PFSK-1 (cell line): ENCODE results near the gene NUDT8.

Experiments
- FOXP2 ChIP-seq: optimal IDR thresholded peaks from 2 replicates; pipeline ENCODE3; 2011; ENCODE audit warnings: borderline replicate concordance, control low read depth, inconsistent platforms; ENCODE audit not compliant: insufficient read depth; ENCODE audit errors: extremely low read length, extremely low read depth
- POLR2AphosphoS5 ChIP-seq: IDR thresholded peaks from 2 replicates; pipeline ENCODE4 v1.6.1; 2012; ENCODE audit warnings: low read depth, mild to moderate bottlenecking, control low read depth, low read length, moderate library complexity
- SIN3A ChIP-seq: IDR thresholded peaks from 2 replicates; pipeline ENCODE4 v1.6.1; 2012; ENCODE audit warnings: mild to moderate bottlenecking, low read length, moderate library complexity, borderline replicate concordance; ENCODE audit not compliant: insufficient read depth
- TAF1 ChIP-seq: IDR thresholded peaks from 2 replicates; pipeline ENCODE4 v1.6.1; 2012; ENCODE audit warnings: low read length, control low read depth, borderline replicate concordance; ENCODE audit not compliant: insufficient read depth
- TF ChIP-seq, protein P1 (sequence below), 2 experiments: IDR thresholded peaks; 2 replicates each; pipeline versions ENCODE4 v1.6.1 to v1.8.0; 2011 to 2012; ENCODE audit warnings: low read depth in 2 of 2, low read length in 2 of 2, control low read depth in 1 of 2, inconsistent platforms in 1 of 2, mild to moderate bottlenecking in 1 of 2, moderate library complexity in 1 of 2; ENCODE audit not compliant: insufficient read depth in 1 of 2

NUDT8 gene

DNA sequence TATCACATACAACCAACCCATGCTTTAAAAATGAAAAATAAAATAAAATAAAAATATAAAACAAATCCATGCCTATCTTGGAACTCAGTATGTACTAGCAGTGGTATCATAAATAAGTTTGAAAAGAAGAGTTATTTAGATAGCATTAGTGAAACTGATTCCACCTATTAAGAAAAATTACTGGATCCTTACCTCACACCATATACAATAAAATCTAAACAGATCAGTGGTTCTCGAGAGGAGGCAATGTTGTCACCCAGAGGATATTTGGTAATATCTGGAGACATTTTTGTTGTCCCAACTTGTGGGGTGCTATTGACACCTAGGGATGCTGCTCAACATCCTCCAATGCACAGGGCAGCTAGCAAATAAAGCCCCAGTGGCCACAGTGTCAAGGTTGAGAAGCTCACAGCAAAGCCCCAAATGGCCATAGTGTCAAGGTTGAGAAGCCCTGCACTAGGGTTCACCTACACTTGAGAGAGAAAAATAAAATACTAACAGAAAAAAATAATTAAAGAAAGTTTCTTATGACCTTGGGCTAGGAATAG, 32.9 kb downstream of the NUDT8 start:
- TF ChIP-seq POLR2AphosphoS5 (no peak), FOXP2 (no peak), SIN3A (no peak), TAF1 (no peak)
- TF ChIP-seq, protein P1, sequence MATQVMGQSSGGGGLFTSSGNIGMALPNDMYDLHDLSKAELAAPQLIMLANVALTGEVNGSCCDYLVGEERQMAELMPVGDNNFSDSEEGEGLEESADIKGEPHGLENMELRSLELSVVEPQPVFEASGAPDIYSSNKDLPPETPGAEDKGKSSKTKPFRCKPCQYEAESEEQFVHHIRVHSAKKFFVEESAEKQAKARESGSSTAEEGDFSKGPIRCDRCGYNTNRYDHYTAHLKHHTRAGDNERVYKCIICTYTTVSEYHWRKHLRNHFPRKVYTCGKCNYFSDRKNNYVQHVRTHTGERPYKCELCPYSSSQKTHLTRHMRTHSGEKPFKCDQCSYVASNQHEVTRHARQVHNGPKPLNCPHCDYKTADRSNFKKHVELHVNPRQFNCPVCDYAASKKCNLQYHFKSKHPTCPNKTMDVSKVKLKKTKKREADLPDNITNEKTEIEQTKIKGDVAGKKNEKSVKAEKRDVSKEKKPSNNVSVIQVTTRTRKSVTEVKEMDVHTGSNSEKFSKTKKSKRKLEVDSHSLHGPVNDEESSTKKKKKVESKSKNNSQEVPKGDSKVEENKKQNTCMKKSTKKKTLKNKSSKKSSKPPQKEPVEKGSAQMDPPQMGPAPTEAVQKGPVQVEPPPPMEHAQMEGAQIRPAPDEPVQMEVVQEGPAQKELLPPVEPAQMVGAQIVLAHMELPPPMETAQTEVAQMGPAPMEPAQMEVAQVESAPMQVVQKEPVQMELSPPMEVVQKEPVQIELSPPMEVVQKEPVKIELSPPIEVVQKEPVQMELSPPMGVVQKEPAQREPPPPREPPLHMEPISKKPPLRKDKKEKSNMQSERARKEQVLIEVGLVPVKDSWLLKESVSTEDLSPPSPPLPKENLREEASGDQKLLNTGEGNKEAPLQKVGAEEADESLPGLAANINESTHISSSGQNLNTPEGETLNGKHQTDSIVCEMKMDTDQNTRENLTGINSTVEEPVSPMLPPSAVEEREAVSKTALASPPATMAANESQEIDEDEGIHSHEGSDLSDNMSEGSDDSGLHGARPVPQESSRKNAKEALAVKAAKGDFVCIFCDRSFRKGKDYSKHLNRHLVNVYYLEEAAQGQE (IDR thresholded peaks at IDR 0.05; ENCODE audit: insufficient read depth in 1 of 2, low read depth in 2 of 2, low read length in 2 of 2), result no peak

DNA sequence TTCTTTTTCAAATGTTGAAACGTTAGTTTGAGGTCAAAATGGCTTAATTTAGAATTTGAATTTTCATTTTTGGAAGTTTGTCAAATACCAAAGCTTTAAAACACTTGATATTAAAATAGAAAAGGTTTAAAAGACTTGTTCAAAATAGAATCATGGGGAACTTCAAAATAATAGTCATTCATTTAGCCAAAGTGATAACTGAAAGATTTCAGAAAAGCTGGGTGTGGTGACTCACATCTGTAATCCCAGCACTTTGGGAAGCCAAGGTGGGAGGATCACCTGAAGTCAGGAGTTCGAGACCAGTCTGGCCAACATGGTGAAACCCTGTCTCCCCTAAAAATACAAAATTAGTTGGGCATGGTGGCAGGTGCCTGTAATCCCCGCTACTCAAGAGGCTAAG, 35.3 kb downstream of the NUDT8 start:
- TF ChIP-seq TAF1 (no peak), POLR2AphosphoS5 (no peak), FOXP2 (no peak), SIN3A (no peak)
- TF ChIP-seq, protein P1 (IDR thresholded peaks at IDR 0.05; ENCODE audit: insufficient read depth in 1 of 2, low read depth in 2 of 2, low read length in 2 of 2), result no peak

DNA sequence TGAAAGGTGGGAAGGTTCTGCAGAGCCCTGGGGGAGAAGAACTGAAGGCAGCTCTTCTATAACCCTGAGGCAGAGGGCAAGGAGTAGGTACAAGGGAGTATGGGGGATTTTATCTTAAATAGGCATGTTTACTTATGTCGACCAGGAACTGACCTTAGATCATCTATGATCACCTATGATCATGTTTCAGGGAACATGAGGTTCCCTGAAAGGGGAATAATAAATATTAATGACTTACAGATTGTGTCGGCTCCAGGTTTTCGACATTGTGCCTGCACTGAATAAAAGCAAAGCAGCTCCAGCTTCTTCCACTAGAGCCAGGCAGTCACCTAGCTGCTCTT, 36.2 kb downstream of the NUDT8 start:
- TF ChIP-seq TAF1, result no peak
- TF ChIP-seq, protein P1 (IDR thresholded peaks at IDR 0.05; ENCODE audit: insufficient read depth in 1 of 2, low read depth in 2 of 2, low read length in 2 of 2), result no peak
- no peak for TF ChIP-seq SIN3A
- no peak for TF ChIP-seq POLR2AphosphoS5
- no peak for TF ChIP-seq FOXP2

DNA sequence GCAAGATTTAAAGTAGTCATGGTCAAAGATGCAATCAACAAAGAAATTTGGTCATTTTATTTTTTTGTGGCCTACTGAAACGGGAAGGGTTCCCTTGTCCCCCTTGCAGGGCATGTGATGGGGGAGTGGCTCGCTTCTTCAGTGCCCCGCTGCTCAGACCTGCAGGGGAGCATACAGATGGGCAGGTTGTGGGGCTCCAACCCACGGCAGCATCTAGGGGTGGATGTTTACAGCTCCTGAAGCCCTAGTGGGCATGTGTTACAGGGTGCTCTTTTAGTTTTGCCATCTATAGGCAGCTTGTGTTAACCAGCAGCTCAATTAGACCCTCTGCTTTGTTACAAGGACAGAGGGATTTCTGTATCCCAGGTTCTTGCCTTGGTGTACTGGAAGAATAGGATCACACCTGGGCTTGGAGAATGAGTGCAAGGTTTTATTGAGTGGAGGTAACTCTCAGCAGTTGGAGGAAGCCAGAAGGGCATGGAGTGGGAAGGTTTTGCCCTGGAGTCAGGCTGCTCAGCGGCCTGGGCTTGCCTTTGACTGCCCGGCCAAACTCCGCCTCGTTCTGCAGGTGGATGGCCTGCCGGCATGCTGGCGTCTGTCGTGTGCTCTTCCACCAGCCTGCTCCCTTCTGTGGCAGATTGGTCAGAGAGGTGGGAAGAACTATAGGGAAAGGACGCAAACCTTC, 36.7 kb downstream of the NUDT8 start:
- TF ChIP-seq FOXP2 (no peak), POLR2AphosphoS5 (no peak), TAF1 (no peak), SIN3A (no peak)
- TF ChIP-seq, protein P1 (IDR thresholded peaks at IDR 0.05; ENCODE audit: insufficient read depth in 1 of 2, low read depth in 2 of 2, low read length in 2 of 2), result no peak

DNA sequence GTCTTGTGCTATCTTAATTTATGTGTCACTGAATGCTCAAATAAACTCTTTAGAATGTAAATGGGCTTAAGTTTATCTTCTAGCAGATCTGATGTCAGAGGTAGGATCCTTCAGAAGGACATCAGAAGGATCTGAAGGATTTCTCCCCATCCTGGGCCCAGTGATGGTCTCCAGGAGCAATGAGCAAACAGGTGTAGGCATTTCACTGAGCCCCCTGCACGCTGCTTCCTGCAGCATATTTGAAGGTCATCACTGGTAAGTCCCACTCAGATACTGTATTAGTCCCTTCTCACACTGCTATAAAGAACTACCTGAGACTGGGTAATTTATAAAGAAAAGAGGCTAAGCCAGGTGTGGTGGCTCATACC, 41.6 kb downstream of the NUDT8 start:
- TF ChIP-seq, protein P1 (IDR thresholded peaks at IDR 0.05; ENCODE audit: insufficient read depth in 1 of 2, low read depth in 2 of 2, low read length in 2 of 2), result no peak
- no peak for TF ChIP-seq SIN3A
- no peak for TF ChIP-seq FOXP2
